Gastrocnemius medialis (tissue), 4 donors: ENCODE measurements around the gene MTOR.

Source experiments
- POLR2A ChIP-seq, 2 donors: fragments of 450-650 bp; IDR thresholded peaks; one replicate each; pipeline ENCODE4 v1.6.1; 2017; ENCODE audit warnings: antibody characterized with exemption in 2 of 2, mild to moderate bottlenecking in 2 of 2, moderate library complexity in 2 of 2
- TF ChIP-seq, protein P1 (sequence below), 5 experiments: fragments of 450-650 bp in 3 of 5; fragments of 200-600 bp in 2 of 5; sonication (generic) in 2 of 5; IDR thresholded peaks in 4 of 5; conservative IDR thresholded peaks in 1 of 5; 1 replicate in 4 of 5; 2 replicates in 1 of 5; pipeline ENCODE4 v1.5.1; 2016 to 2019; ENCODE audit warnings: antibody characterized with exemption in 5 of 5, mild to moderate bottlenecking in 3 of 5, moderate library complexity in 3 of 5

DNA sequence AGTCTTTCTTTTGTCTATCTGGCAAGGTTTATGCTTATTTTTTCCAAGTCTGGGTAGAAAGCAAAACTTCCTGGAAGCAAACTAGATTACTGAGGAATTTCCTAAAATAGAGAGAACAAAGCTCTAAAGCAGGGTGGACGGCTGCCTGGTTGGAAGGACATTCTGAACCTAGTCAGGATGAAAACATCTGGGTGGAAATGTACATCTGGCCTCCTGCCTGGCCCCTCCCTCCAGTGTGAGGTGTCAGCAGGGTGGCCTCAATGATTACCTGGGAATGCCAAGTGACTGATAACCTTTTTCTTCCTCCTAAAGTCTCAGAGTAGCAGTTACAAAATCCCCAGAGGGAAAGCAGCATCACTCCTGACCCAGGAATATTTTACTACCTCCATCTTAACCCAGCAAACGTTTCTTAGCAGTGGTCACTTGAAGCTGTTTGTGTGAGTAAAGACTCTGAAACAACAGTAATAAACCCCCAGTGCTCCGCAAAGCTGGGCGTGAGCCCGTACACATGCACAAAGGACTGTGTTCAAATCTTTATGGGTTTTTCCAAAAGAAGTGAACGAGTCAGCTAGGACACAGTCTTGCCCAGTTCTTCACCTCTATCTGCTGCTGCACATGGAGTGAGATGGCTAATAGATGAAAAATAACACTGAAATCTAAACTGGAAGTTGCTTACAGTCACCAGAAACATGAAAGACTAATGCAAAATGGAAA, 54.3 kb downstream of the MTOR start:
- TF ChIP-seq, protein P1, sequence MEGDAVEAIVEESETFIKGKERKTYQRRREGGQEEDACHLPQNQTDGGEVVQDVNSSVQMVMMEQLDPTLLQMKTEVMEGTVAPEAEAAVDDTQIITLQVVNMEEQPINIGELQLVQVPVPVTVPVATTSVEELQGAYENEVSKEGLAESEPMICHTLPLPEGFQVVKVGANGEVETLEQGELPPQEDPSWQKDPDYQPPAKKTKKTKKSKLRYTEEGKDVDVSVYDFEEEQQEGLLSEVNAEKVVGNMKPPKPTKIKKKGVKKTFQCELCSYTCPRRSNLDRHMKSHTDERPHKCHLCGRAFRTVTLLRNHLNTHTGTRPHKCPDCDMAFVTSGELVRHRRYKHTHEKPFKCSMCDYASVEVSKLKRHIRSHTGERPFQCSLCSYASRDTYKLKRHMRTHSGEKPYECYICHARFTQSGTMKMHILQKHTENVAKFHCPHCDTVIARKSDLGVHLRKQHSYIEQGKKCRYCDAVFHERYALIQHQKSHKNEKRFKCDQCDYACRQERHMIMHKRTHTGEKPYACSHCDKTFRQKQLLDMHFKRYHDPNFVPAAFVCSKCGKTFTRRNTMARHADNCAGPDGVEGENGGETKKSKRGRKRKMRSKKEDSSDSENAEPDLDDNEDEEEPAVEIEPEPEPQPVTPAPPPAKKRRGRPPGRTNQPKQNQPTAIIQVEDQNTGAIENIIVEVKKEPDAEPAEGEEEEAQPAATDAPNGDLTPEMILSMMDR (IDR thresholded peaks at IDR 0.05 in 4 of 5, conservative IDR thresholded peaks at IDR 0.05 in 1 of 5), result no peak
- no peak for TF ChIP-seq POLR2A (IDR thresholded peaks at IDR 0.05)
